OCI-LY7 (cell line): ENCODE measurements around the gene PSMD3. TPM values are rescaled to one million over a fixed set of nuclear protein-coding genes. Genes with fewer than 3 reads are reported as not detected.

ENCODE experiments used
- BruUV-seq: library from RNA; stranded (reverse); fragments of 400-500 nt; replicated peaks from 2 replicates; lab custom pipeline; 2021; lab: Mats Ljungman, UMichigan
- CTCF ChIA-PET: fragments of 300-600 bp; sonication (Branson Sonifier 250); formaldehyde crosslinking; loops from one replicate; lab custom pipeline; 2022; ENCODE audit warnings: antibody characterized with exemption; ENCODE audit not compliant: unreplicated experiment; lab: Charles Lee
- POLR2A ChIA-PET: fragments of 300-600 bp; sonication (Branson Sonifier 250); formaldehyde crosslinking; loops from one replicate; lab custom pipeline; 2022; ENCODE audit warnings: antibody characterized with exemption; lab: Charles Lee
- DNase-seq: peaks from one replicate; pipeline ENCODE4 v3.0.0-alpha.2; 2015; ENCODE audit warnings: low spot score
- H2AFZ ChIP-seq: fragments of 200-600 bp; sonication (generic), shearing (Covaris generic); 2 replicates; pipeline ENCODE4 v1.6.1; 2014; ENCODE audit warnings: mild to moderate bottlenecking, antibody characterized with exemption, low read length, moderate library complexity
- H3K27ac ChIP-seq: fragments of 200-600 bp; sonication (generic); 2 replicates; pipeline ENCODE4 v1.5.1; 2014; ENCODE audit warnings: mixed run types, low read depth, mild to moderate bottlenecking, moderate library complexity, low read length, inconsistent platforms; ENCODE audit not compliant: poor library complexity, severe bottlenecking
- H3K36me3 ChIP-seq: fragments of 200-600 bp; sonication (generic); 2 replicates; pipeline ENCODE4 v1.6.1; 2014; ENCODE audit warnings: mild to moderate bottlenecking, antibody characterized with exemption, low read length, moderate library complexity, mixed read lengths; ENCODE audit not compliant: insufficient read depth
- H3K4me1 ChIP-seq: fragments of 200-600 bp; sonication (generic); 2 replicates; pipeline ENCODE4 v1.5.1; 2014; ENCODE audit warnings: mild to moderate bottlenecking, low read length; ENCODE audit not compliant: insufficient read depth, poor library complexity, severe bottlenecking
- H3K4me2 ChIP-seq: fragments of 200-600 bp; sonication (generic); 2 replicates; pipeline ENCODE4 v1.6.1; 2014; ENCODE audit warnings: mild to moderate bottlenecking, low read length
- H3K4me3 ChIP-seq: fragments of 200-600 bp; sonication (generic); 2 replicates; pipeline ENCODE4 v1.5.1; 2014; ENCODE audit warnings: mild to moderate bottlenecking, low read depth, low read length; ENCODE audit not compliant: poor library complexity, severe bottlenecking
- H3K79me2 ChIP-seq: fragments of 200-600 bp; sonication (generic); 2 replicates; pipeline ENCODE4 v1.6.1; 2016; ENCODE audit warnings: low read depth, mild to moderate bottlenecking, low read length, moderate library complexity, mixed read lengths; ENCODE audit not compliant: insufficient read depth
- H3K9me2 ChIP-seq: fragments of 200-600 bp; sonication (generic); 2 replicates; pipeline ENCODE4 v1.6.1; 2016; ENCODE audit warnings: mild to moderate bottlenecking, low read length, mixed read lengths; ENCODE audit not compliant: insufficient read depth
- H3K9me3 ChIP-seq: fragments of 200-600 bp; sonication (generic); 2 replicates; pipeline ENCODE4 v1.6.1; 2014; ENCODE audit warnings: mild to moderate bottlenecking, mixed run types, low read length, mixed read lengths
- H4K20me1 ChIP-seq: fragments of 200-600 bp; sonication (generic); 2 replicates; pipeline ENCODE4 v1.6.1; 2014; ENCODE audit warnings: mild to moderate bottlenecking, antibody characterized with exemption, low read length, moderate library complexity, mixed read lengths; ENCODE audit not compliant: insufficient read depth
- EZH2phosphoT487 ChIP-seq: fragments of 200-600 bp; sonication (generic); IDR thresholded peaks from 2 replicates; pipeline ENCODE4 v1.6.1; 2018; ENCODE audit warnings: low read depth, borderline replicate concordance, mild to moderate bottlenecking, mixed run types, antibody characterized with exemption, low read length, moderate library complexity, mixed read lengths
- intact Hi-C: fragments of 100-400 bp; cut with micrococcal nuclease; formaldehyde crosslinking; loops from one replicate; pipeline ENCODE4 v1.10.0; 2022; ENCODE audit not compliant: unreplicated experiment
- total RNA-seq, 2 experiments: library from RNA; depleted of rRNA in 1 of 2; stranded (reverse); fragments of >200 nt in 1 of 2; shearing (Covaris generic) in 1 of 2; gene quantifications; 2 replicates each; pipeline ENCODE4 v1.2.3, GENCODE V29; 2014 to 2022
- TF ChIP-seq, protein P1 (sequence below): fragments of 200-600 bp; sonication (generic); conservative IDR thresholded peaks from 2 replicates; pipeline ENCODE4 v1.5.1; 2014; ENCODE audit warnings: mild to moderate bottlenecking, antibody characterized with exemption, low read length, moderate library complexity, mixed read lengths

Gene PSMD3
- total RNA-seq, 2 experiments from 2014 or later, result 149 to 150 TPM

DNA sequence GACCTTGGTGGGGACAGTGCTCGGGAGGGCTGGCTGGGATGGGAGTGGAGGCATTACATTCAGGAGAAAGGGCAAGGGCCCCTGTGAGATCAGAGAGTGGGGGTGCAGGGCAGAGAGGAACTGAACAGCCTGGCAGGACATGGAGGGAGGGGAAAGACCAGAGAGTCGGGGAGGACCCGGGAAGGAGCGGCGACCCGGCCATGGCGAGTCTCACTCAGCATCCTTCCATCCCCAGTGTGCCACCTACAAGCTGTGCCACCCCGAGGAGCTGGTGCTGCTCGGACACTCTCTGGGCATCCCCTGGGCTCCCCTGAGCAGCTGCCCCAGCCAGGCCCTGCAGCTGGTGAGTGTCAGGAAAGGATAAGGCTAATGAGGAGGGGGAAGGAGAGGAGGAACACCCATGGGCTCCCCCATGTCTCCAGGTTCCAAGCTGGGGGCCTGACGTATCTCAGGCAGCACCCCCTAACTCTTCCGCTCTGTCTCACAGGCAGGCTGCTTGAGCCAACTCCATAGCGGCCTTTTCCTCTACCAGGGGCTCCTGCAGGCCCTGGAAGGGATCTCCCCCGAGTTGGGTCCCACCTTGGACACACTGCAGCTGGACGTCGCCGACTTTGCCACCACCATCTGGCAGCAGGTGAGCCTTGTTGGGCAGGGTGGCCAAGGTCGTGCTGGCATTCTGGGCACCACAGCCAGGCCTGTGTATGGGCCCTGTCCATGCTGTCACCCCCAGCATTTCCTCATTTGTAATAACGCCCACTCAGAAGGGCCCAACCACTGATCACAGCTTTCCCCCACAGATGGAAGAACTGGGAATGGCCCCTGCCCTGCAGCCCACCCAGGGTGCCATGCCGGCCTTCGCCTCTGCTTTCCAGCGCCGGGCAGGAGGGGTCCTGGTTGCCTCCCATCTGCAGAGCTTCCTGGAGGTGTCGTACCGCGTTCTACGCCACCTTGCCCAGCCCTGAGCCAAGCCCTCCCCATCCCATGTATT is 35.7 kb downstream of the PSMD3 start:
- Histone ChIP-seq H3K9me3 (no peaks in the 10 kb centered on the region), H4K20me1 (no peaks in the 10 kb centered on the region), H3K79me2 (no peaks in the 10 kb centered on the region), H3K36me3 (peaks cover 14% of the 10 kb centered on the region; the same call in 1 of the 2 replicates), H3K4me2 (no peak overlapping the region), H3K4me3 (no peak overlapping the region), H2AFZ (no peak overlapping the region), H3K27ac (no peak overlapping the region), H3K9me2 (no peaks in the 10 kb centered on the region), H3K4me1 (no peaks in the 10 kb centered on the region)
- TF ChIP-seq, protein P1, sequence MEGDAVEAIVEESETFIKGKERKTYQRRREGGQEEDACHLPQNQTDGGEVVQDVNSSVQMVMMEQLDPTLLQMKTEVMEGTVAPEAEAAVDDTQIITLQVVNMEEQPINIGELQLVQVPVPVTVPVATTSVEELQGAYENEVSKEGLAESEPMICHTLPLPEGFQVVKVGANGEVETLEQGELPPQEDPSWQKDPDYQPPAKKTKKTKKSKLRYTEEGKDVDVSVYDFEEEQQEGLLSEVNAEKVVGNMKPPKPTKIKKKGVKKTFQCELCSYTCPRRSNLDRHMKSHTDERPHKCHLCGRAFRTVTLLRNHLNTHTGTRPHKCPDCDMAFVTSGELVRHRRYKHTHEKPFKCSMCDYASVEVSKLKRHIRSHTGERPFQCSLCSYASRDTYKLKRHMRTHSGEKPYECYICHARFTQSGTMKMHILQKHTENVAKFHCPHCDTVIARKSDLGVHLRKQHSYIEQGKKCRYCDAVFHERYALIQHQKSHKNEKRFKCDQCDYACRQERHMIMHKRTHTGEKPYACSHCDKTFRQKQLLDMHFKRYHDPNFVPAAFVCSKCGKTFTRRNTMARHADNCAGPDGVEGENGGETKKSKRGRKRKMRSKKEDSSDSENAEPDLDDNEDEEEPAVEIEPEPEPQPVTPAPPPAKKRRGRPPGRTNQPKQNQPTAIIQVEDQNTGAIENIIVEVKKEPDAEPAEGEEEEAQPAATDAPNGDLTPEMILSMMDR, result no peak
- TF ChIP-seq EZH2phosphoT487, result no peak
- ChIA-PET CTCF (no interaction called here), POLR2A (no interaction called here)
- DNase-seq, result no peak
- intact Hi-C loops, result no loop called here
- no TSS peak for BruUV-seq

DNA sequence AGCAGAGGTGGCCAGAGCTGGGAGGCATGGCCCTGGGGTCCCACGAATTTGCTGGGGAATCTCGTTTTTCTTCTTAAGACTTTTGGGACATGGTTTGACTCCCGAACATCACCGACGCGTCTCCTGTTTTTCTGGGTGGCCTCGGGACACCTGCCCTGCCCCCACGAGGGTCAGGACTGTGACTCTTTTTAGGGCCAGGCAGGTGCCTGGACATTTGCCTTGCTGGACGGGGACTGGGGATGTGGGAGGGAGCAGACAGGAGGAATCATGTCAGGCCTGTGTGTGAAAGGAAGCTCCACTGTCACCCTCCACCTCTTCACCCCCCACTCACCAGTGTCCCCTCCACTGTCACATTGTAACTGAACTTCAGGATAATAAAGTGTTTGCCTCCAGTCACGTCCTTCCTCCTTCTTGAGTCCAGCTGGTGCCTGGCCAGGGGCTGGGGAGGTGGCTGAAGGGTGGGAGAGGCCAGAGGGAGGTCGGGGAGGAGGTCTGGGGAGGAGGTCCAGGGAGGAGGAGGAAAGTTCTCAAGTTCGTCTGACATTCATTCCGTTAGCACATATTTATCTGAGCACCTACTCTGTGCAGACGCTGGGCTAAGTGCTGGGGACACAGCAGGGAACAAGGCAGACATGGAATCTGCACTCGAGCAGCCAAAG is 36.9 kb downstream of the PSMD3 start:
- no peak overlapping the region for H3K4me3 ChIP-seq
- TF ChIP-seq EZH2phosphoT487, result no peak
- TF ChIP-seq, protein P1, result no peak
- intact Hi-C loops, result no loop called here
- H3K4me1 ChIP-seq, result no peaks in the 10 kb centered on the region
- H4K20me1 ChIP-seq, result no peaks in the 10 kb centered on the region
- H3K27ac ChIP-seq, result no peak overlapping the region
- no peak overlapping the region for H3K4me2 ChIP-seq
- no peaks in the 10 kb centered on the region for H3K9me2 ChIP-seq
- H2AFZ ChIP-seq, result no peak overlapping the region
- ChIA-PET CTCF (no interaction called here), POLR2A (no interaction called here)
- H3K36me3 ChIP-seq, result peaks cover 25% of the 10 kb centered on the region
- H3K79me2 ChIP-seq, result no peaks in the 10 kb centered on the region
- H3K9me3 ChIP-seq, result no peaks in the 10 kb centered on the region
- no TSS peak for BruUV-seq
- no peak for DNase-seq
